ENCODE results near the gene TRIM10.
"Not testable (repeated sequence)": the region's sequence is repeated elsewhere in the genome, so short reads cannot be mapped to it uniquely, and the experiment has no call there.

Gene TRIM10

DNA sequence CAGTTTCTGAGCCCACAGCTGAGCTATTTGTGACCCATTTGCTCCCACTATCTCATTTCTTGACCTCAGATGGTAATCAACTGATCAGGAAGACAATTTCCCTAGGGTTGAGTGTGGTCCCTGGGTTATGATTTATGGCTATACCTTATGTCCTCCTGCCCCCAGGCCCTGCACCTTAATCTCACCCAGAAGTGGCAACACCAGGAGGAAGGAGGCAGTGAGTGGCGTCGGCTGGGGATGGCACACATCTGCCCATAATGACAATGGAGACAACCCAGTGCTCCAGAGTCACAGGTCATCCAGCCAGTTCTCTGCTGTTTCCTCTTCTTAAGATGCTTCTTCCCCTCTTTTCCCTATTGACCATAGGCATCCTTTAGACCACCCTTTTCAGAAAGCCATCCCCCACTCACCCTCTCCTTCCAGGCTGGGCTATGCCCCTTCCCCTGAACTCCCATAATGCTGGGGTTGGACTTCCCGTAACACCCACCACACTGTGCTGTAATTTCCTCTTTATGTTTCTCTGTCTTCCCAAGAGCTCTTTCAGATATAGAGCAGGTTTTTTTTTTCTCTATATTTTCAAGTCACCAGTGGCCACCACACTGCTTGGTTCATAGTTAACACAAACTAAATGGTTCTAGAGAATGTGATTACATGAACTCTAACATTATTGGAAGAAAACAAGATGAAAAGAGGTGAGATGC, 8.0 kb downstream of the TRIM10 start:
- DNase-seq = no peak

DNA sequence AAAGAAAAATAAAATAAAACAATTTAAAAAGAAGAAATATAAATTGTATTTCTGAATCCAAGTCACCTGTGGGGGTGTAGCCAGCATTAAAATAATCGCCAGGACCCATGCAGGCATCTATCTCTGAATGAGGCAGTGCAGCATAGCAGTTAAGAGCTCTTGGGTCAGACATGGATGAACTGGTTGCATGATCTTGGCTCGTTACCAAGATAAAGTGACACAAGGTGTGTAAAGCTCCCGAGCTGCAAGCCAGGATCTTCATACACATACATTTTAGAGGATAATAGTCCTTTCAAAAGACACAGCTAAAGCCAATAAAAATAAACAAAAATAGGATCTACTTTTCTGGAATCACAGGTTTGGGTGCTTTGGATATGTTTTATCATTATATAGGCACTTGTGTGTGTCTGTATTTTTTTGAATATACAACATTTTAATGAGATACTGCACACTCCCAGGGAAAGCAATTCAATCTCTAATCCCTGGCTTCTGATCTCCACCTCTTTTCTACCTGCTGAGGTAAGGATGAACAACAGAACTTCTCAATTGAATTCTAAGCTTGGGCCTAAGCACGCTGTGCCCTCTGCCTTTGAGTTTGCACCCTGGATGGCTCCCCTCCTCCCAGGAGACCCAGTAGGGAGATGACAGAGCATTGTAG, 8.9 kb downstream of the TRIM10 start:
- DNase-seq = no peak

DNA sequence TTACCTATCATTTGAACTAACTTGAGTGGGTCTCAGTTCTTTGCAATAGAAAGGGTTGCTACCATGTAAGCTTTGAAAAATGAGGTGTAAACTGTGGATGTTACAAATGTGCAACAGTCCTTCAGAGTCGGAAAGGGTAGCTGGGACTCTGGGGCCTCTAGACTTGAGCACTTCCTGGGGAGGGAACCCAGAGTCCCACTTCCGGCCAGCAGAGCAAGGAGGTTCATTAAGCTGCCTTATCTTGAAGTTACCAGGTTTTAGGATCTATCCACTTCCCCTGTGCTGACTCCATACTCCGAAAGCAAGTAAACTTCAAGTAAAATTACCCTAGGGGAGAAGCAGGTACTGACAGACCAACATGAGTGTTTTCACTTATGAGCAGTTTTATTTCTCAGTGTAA, 9.4 kb downstream of the TRIM10 start:
- no peak for DNase-seq

DNA sequence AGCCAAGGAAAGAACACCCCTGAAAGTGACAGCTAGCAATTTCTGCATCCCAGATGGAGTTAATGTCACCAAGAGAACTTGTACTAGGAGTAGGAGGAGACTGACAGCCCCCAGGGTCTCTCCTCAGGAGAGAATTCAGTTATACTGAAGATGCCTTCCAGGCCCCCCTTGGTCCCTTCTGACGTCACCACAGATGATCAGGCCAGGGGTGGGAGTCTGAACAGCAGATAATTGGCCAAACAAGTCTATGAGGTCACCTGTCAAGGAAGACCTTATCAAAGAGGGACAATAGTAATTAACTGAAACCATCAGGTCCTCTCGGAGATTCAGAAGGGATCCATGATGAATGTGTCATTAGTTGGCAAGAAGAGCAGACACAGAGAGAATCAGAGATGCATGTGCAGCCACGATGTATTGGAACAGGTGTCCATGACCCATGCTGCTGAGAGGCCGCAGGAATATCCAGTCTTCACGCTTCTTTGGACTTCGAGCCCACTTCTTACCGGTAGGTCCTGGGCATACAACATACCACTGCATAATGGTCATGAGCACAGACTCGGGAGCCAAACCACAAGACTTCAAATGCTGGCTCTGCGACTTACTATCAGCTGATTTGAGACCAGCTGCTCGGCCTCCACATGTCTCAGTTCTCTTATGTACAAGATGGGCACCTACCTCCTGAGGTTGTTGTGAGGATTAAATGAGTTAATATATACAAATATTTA, 10.2 kb downstream of the TRIM10 start:
- no peak for DNase-seq

DNA sequence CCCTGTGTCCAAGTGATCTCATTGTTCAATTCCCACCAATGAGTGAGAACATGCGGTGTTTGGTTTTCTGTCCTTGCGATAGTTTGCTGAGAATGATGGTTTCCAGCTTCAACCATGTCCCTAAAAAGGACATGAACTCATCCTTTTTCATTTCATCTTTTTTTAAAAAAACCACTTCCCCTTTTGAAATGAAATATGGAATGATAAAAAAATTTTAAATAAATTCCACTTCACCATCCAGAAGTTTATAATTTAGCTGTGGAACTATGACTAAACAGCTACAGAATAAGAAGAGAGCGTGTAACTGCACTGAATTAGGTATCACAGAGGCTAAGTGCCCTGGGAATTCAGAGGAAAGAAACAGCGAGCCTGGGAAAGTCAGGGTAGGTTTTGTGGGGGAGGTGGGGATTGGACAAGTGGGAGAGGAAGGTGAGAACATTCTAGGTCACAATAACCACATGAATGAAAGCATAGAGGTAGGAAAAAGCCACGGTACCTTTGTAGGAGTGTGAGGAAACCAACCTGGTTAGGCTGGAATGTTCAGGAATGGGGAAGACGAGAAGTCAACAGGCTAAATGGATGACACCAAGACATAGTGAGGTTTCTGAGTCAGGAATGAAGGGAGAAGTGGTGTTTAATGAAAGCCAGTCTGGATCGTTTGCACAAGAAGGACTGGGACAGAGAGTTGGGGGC, 11.0 kb downstream of the TRIM10 start:
- no peak for DNase-seq

DNA sequence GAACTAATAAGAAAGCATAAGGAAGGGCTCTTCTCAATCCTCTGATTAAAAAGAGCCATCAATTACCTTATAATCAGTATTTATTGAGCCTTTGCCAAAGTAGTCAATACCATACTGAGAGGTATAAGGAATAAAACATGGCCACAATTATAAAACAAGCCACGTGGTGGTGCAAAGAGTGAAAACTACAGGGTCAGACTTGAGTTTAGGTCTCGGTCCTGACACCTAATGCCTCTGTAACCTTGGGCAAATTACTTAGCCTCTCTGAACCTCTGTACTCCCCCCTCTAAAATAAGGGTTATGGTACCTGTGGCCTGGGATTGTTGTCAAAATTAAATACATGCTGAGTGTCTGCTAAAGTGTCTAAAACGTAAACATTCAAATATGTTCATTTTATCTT, 11.8 kb downstream of the TRIM10 start:
- DNase-seq = no peak

DNA sequence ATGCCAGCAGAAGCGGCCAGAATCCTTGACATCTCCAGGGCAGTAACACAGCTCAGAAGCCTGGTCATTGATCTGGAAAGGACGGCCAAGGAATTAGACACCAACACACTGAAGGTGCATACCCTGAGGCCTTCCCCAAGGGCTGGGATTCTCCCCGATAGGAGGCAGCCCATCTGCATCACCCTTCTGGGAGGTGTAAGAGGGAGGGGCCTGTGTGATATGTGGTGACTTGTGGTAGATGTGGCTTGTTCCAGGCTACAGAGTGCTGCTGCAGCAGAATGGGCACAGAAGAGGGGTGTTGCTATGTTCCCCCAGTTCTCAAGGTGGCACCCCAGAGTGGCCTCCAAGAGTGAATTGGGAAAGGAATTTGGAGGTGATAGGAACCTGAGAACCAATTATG, 13.9 kb downstream of the TRIM10 start:
- no peak for DNase-seq

DNA sequence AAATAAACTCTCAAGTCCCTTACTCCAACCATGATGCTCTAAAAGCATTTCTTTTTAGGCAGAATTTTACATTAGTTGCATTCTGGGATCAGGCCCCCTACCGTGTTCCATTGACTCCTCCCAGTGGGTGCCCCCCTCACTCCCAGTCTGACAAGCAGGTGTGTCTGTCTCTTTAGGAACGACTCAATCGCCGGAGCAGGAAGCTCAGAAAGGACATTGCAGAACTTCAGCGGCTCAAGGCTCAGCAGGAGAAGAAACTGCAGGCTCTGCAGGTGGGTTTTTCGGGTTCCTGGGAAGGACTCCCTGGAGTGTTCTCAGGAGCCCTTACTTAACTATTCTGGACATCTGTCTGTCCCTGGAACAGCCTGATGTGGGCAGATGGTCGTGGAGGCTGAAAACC, 15.2 kb downstream of the TRIM10 start:
- DNase-seq = no peak

DNA sequence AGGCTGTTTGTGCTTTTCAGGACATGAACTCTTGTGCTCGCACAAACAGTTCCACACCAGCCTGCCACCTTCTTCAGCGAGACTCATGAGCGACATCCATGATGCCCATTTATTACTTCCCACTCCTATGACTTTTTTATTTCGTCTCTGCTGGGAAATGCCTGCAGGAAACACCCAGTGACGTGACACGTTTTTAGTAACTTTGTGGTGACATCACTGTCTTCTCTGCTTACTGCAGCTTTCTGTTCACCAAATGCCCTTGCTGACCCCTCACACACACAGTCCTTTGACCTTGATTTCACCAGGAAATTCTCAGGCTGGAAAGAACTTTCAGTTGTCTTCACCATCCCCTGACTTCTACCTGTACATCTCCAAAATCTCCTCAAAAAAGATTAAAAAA, 16.2 kb downstream of the TRIM10 start:
- DNase-seq = no peak

DNA sequence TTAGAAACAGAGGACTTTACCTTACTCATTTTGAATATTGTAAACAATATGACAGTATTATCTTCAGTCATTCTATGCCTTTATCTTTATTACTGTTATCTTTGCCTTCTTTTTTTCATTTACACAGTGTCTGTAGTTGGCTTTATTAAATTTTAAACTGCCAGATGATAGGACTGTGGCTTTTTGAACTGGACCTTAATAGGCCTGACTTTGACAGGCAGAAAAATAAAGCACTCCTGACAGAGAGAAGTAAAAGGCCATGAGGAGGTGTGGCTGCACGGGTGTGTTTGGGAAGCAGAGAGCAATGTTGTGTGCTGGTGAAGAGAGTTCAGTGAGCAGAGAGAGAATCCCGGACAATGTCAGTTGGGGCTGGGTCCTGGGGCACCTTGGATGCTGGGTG, 17.2 kb downstream of the TRIM10 start:
- DNase-seq = no peak

DNA sequence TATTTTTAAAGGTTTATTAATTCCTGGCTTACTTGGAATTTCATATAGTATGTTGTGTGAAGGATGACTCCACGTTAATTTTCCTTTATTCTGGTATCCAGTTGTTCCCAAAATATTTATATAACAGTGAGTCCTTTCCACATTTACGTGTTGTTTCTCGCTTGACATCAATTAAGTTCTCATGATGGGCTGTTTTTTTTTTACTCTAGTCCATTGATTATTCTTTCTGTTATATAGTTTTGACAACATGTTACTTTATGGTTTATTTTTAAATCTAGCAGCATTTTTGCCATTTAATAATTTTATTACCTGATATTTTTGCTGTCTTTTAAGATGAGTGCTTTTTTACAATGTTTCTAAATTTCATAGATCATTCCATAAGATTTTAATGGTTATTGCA, 18.3 kb downstream of the TRIM10 start:
- DNase-seq = no peak

DNA sequence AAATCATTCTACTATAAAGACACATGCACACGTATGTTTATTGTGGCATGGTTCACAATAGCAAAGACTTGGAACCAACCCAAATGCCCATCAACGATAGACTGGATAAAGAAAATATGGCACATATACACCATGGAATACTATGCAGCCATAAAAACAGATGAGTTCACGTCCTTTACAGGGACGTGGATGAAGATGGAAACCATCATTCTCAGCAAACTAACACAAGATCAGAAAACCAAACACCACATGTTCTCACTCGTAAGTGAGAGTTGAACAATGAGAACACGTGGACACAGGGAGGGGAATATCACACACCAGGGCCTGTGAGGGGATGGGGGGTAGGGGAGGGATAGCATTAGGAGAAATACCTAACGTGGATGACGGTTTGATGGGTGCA, 20.8 kb downstream of the TRIM10 start:
- DNase-seq = not testable (repeated sequence)

DNA sequence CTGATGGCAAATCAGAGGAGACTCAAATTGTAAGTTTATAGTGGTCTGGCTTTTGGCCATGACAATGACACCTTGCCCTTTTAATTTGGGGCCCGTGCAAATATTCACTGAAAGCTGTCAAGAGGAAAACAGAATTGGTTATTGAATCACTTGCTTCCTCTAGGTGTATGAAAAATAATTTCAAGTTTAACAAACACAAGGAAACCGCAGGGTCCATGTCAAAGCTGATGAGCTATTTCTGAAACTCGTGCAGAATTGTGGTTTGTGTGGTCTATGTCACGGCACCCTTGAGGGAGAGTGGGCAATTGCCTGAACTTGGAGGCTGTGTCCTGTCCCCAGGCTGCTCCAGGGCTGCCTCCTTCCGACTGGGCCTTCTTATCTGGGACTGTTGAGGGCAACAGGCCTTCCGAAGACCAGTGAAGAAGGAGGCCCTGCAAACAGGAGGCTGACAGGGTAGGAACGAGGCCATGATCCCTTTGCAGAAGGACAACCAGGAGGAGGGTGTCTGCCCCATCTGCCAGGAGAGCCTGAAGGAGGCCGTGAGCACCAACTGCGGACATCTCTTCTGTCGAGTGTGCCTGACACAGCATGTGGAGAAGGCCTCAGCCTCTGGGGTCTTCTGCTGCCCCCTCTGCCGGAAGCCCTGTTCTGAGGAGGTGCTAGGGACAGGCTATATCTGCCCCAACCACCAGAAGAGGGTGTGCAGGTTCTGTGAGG, 24.3 kb downstream of the TRIM10 start:
- no peak for DNase-seq

DNA sequence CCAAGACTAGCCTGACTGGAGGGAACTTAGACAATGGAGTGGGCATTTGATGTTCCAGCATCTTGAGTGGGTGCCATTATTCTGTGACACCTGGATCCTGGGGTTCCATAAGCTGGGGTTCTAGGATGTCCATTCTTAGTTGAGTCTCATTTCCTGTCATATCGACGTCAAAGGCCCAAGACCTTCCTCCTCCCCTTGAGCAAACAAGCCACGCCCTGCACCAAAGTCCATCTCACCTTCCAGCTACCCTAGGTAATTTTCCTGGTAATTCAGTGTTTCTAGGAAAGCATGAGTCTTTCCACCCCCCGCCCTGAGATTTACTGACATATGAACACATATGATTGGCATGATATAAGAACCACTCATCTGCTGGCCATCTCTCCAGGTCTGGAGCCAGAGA, 25.3 kb downstream of the TRIM10 start, which contains the start of gene TRIM40:
Gene TRIM40 (plus strand): TSS at position 384 of the 400 bp plus-strand sequence. CDS start 897 bp downstream, outside the sequence.
- no peak for DNase-seq

DNA sequence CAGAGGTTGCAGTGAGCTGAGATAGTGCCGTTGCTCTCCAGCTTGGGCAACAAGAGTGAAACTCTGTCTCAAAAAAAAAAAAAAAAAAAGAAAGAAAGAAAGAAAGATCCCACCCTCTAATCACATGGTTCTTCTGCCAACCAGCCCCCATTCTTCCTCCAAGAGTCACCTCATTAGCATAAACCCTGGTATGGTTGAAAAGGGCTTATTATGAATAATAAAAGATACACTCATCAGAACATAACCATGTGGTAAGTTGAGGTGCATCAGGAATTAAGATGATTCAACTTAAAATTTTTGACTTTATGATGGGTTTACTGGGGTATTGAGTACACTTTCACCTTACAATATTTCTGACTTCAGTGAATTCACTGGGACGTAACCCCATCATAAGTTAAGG, 25.9 kb downstream of the TRIM10 start:
- no peak for DNase-seq

DNA sequence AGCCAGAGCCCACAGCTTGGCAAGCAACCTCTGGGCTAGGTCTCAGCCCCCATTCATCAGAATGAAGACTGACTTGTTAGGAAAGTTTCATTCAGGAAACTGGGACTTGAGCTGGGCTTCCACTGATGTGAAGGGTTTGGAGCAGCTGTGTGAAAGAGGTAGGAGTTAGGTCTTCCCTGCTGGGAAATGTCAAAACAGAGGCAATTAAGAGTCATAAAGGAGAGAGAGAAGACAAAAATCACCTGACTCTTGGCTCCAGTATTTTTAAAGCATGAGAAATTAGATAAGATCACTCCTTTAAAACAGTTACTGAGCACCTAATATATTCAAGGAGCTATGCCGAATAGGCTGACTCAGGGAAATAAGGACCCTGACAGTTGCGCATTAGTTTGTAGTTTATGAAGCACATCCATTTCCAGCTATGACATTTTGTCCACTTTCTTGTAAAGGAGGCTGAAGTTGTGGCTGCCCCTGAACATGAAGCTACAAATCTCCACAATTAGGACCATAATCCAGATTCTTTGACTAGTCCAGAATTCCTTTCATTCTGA, 29.0 kb downstream of the TRIM10 start:
- DNase-seq = no peak

DNA sequence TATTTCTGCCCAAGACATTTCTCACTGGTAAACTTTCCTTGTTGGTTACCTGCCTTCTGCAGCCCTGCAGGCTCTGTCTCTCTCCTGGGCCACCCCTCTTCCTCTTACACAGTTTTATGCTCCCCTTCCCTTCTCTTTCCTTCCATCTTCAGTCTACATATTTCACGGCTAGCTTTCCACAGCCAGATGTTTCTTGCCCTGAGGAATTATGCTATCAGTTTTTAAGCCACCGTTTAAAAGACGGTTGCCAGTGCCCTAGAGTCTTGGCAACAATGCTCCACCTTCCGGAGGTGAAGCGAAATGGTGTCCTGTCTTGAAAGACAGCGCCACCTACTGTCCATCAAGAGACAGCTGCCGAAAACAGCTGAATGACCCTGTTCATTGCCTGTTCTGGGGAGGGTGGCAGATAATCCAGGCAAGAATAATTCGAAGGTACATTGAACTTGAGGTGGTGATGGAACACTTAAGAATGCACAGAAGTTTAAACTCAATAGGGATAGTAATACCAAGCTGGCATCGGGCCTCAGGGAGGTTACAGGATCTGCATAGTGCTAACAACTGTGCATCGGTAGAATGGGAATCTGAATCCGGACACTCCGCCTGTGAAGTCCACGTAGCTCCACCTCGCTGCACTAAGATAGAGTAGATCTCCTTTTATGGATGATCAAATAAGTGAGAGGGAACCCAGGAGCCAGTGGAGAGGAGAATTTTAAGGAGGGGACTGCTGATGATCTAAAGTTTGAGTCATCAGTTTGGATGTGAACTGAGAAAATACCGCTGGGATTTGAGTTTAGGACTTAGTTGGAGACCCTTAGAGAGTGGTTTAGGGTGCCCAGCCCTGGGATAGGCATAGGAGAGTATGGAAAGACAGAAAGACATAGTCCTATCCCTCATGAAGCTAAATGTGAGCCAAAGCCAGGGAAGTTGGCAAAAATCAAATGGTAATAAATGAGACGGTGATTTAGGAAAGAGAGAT, 29.8 kb downstream of the TRIM10 start:
- DNase-seq = peak; percentile 43

DNA sequence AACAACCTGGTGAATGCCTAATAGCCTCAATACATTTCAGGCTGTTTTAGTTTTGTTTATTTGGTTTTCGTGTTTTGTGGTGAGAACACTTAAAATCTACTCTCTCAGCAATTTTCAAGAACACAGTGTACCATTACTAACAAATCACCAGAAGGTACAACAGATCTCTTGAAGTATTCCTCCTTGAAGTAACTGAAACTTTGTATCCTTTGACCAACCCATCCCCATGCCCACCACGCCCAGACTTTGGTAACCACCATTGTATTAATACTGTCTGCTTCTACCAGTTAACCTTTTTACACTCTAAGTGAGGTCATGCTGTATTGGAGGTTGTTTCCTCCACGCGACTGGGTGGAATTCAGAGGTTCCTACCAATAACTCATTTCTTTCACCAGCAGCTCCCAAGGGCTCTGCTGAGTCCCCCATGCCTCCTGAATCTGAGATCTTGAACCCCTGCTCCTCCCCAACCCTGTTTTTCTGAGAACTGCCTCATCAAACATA, 30.8 kb downstream of the TRIM10 start:
- DNase-seq = no peak

DNA sequence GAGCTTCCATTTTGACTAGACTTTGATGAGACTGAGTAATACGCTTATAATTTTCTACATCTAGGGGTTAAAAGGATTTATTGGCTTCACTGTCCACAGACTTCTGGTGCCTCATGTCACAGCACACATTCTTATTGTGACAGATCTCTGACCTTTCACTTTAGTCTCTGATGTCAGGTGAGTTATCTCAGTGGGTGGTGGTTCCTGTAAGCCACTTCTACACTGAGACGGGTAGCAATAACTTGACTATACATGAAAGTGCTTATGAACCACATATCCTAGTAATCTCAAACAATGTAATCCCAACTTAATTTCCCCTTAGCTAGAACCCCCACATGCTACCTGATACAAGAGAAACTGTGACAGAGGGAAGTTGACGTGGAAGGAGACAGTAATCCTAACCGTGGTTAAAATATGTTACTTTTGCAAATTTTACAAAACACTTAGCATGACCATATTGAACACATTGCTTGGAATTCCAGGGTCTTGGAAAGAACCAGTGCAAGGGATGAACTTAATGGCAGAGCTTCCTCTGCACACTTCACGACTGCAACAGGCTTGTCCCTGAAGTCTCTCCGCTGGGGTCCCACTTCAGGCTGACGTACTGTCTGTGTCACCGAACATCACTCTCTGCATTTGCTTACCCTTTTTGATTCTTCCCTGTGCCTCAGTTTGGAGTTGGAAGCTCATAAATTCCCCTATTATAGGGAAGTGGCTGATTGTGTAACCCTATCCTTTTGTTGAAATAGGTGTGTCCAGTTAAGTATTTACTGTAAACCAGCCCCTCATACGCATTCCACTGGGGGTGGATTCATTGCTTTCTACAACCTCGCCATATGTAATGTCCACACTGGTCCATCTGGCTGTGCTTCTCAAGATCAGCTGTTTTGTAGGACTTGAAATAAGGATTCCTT, 31.5 kb downstream of the TRIM10 start:
- no peak for DNase-seq
